Activated CD4-positive, CD25-positive, alpha-beta regulatory T cell (primary cell): ENCODE measurements around the gene KSR2.

Experiments used
- DNase-seq, 4 experiments: peaks; one replicate each; lab custom pipeline; 2025; lab: John Stamatoyannopoulos, UW

The KSR2 gene

GRCh38 chr12:117494833-117495655 lies 473.7 kb downstream of the KSR2 start:
- DNase-seq, result no peak

- no peak for DNase-seq
These were observed 477.1 kb downstream of the KSR2 start for GRCh38 chr12:117491711-117492110.

- DNase-seq, result no peak
These were observed 478.7 kb downstream of the KSR2 start for GRCh38 chr12:117490130-117490529.

GRCh38 chr12:117489671-117490070 lies 479.1 kb downstream of the KSR2 start:
- no peak for DNase-seq

- no peak for DNase-seq
These were observed 481.7 kb downstream of the KSR2 start for GRCh38 chr12:117486840-117487659.

GRCh38 chr12:117485984-117486839 lies 482.6 kb downstream of the KSR2 start:
- no peak for DNase-seq

- DNase-seq, result no peak
These were observed 483.9 kb downstream of the KSR2 start for GRCh38 chr12:117484901-117485300.

GRCh38 chr12:117483501-117483900 lies 485.3 kb downstream of the KSR2 start:
- DNase-seq, result no peak

- DNase-seq, result no peak
These were observed 487.3 kb downstream of the KSR2 start for GRCh38 chr12:117481470-117481869.

GRCh38 chr12:117476341-117476740 lies 492.4 kb downstream of the KSR2 start:
- no peak for DNase-seq

- DNase-seq, result no peak
These were observed 494.9 kb downstream of the KSR2 start for GRCh38 chr12:117473856-117474255.

GRCh38 chr12:117472983-117473382 lies 495.8 kb downstream of the KSR2 start:
- DNase-seq, result no peak

- DNase-seq, result no peak
These were observed 498.0 kb downstream of the KSR2 start for GRCh38 chr12:117470804-117471203.

GRCh38 chr12:117469883-117470483 lies 498.8 kb downstream of the KSR2 start:
- DNase-seq, result no peak

- no peak for DNase-seq
These were observed 500.8 kb downstream of the KSR2 start for GRCh38 chr12:117468016-117468415.

- no peak for DNase-seq
These were observed 501.2 kb downstream of the KSR2 start for GRCh38 chr12:117467588-117467987.

GRCh38 chr12:117466677-117467362 lies 502.0 kb downstream of the KSR2 start:
- no peak for DNase-seq

GRCh38 chr12:117461732-117462131 lies 507.1 kb downstream of the KSR2 start:
- DNase-seq, result no peak

- DNase-seq, result no peak
These were observed 509.6 kb downstream of the KSR2 start for GRCh38 chr12:117459229-117459628.

- no peak for DNase-seq
These were observed 511.6 kb downstream of the KSR2 start for GRCh38 chr12:117457189-117457588.

GRCh38 chr12:117456076-117456475 lies 512.7 kb downstream of the KSR2 start:
- DNase-seq, result no peak
